ENCODE results near the gene GHDC.
"Not testable (repeated sequence)": the region's sequence is repeated elsewhere in the genome, so short reads cannot be mapped to it uniquely, and the experiment has no call there.

GHDC gene

DNA sequence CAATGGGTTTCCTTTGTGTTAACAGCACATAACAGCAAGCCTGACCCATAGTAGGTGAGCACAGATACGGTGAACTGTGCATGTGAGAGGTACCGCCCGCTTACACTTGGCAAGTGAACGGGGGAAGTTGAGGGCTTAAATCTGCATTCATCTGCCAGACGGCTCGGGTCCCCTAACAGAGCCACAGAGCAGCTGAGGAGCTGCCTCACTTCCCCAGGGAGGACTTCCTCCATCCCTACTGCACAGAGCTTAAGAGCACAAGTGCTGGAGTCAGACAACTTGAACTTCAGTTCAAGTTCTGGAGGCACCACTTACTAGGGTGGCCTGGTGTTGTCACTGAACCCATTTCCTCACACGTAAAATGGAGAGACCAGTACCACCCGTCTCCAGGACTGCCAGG, 52.9 kb downstream of the GHDC start:
- no peaks in the 10 kb centered on the region for H3K27me3 ChIP-seq (replicated peaks in 2 of 5; ENCODE audit: control insufficient read depth in 4 of 5, insufficient read depth in 5 of 5, low read length in 4 of 5)
- no peak for DNase-seq
- 69% methylated on average over 5 of the region's 8 CpGs for WGBS (ENCODE audit: insufficient coverage)
- H3K36me3 ChIP-seq (ENCODE audit: control insufficient read depth in 4 of 4, insufficient read depth in 4 of 4, low read length in 3 of 4), result peaks cover 3 to 61% (median 18%) of the 10 kb centered on the region in 4 experiments
- CTCF ChIA-PET, result interaction anchor here (1.0 to 5.3 kb wide), 6 partner anchors 8 to 247 kb away, joined by 3 to 24 read pairs (median 6); no protein-coding TSS in a partner anchor
- peaks cover 0 to 13% (median 3%) of the 10 kb centered on the region in 4 experiments for H3K4me1 ChIP-seq (ENCODE audit: control extremely low read depth in 1 of 4, control insufficient read depth in 4 of 4, insufficient read depth in 4 of 4, low read length in 3 of 4)
- no peaks in the 10 kb centered on the region for H3K9me3 ChIP-seq (ENCODE audit: control extremely low read depth in 1 of 5, control insufficient read depth in 4 of 5, insufficient read depth in 2 of 5, low read depth in 1 of 5, low read length in 4 of 5)
- H3K27ac ChIP-seq (ENCODE audit: insufficient read depth in 1 of 2, low read depth in 1 of 2, low read length in 2 of 2, poor library complexity in 1 of 2, severe bottlenecking in 2 of 2), result no peak overlapping the region
- POLR2A ChIA-PET, result no interaction called here
- no peak overlapping the region for H3K4me3 ChIP-seq (ENCODE audit: control insufficient read depth in 1 of 7, extremely low read depth in 1 of 7, insufficient read depth in 4 of 7, low read depth in 2 of 7, low read length in 6 of 7)

DNA sequence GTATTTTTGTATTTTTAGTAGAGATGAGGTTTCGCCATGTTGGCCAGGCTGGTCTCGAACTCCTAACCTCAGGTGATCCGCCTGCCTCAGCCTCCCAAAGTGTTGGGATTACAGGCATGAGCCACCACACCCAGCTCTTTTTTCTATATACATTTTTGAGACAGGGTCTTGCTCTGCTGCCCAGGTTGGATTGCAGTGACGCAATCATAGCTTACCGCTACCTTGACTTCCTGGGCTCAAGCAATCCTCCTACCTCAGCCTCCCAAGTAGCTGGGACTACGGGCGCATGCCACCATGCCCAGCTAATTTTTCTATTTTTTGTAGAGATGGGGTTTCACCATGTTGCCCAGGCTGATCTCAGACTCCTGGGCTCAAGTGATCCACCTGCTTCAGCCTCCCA, 53.6 kb downstream of the GHDC start:
- 100% methylated on average over 2 of the region's 7 CpGs for WGBS (ENCODE audit: insufficient coverage)
- H3K27me3 ChIP-seq (replicated peaks in 2 of 5; ENCODE audit: control insufficient read depth in 4 of 5, insufficient read depth in 5 of 5, low read length in 4 of 5); H3K9me3 ChIP-seq (ENCODE audit: control extremely low read depth in 1 of 5, control insufficient read depth in 4 of 5, insufficient read depth in 2 of 5, low read depth in 1 of 5, low read length in 4 of 5); POLR2A ChIA-PET; H3K27ac ChIP-seq (ENCODE audit: insufficient read depth in 1 of 2, low read depth in 1 of 2, low read length in 2 of 2, poor library complexity in 1 of 2, severe bottlenecking in 2 of 2); DNase-seq; H3K4me3 ChIP-seq (ENCODE audit: control insufficient read depth in 1 of 7, extremely low read depth in 1 of 7, insufficient read depth in 4 of 7, low read depth in 2 of 7, low read length in 6 of 7): not testable (repeated sequence)
- Histone ChIP-seq H3K36me3 (ENCODE audit: control insufficient read depth in 4 of 4, insufficient read depth in 4 of 4, low read length in 3 of 4) (peaks cover 3 to 68% (median 16%) of the 10 kb centered on the region in 4 experiments), H3K4me1 (ENCODE audit: control extremely low read depth in 1 of 4, control insufficient read depth in 4 of 4, insufficient read depth in 4 of 4, low read length in 3 of 4) (peaks cover 0 to 20% (median 9%) of the 10 kb centered on the region in 4 experiments)
- CTCF ChIA-PET, result interaction anchor here (1.0 to 5.3 kb wide), 3 partner anchors 13 to 75 kb away, joined by 3 to 24 read pairs (median 5); partner anchors contain the start of gene KCNH4
